Left kidney (tissue), 2 donors: ENCODE results near the gene PALLD. TPM values are rescaled to one million over a fixed set of nuclear protein-coding genes. Genes with fewer than 3 reads are reported as not detected.
A peak's percentile ranks its signal among the peaks of the same experiment; 100 is the strongest.

ENCODE experiments used
- DNase-seq: peaks from one replicate; pipeline ENCODE4 v3.0.0-alpha.2; 2013
- polyA plus RNA-seq: library from polyadenylated mRNA; unstranded; fragments of 120-200 nt; gene quantifications from one replicate; pipeline ENCODE4 v1.2.1, GENCODE V29; 2013; ENCODE audit not compliant: insufficient read length

Gene PALLD
- polyA plus RNA-seq, 1 donor = 203 TPM

DNA sequence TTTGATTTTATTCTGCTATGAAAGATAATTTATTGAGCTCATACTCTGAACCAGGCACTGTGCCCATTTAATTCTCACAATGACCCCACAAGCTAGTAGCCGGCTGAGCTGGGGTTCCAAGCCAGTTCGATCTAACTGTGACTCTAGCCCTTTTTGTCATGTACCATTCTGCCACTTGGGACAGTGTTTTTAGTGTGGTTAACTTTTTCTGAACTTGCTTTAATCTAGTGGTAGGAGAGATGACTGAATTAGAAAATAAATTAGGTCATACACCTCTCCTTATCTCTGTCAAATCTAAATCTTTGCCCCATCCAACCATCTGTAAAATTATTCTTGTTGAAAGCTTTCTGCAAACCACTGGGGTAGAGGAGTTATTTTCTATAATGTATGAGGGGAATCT, 377.2 kb downstream of the PALLD start:
- DNase-seq = no peak

DNA sequence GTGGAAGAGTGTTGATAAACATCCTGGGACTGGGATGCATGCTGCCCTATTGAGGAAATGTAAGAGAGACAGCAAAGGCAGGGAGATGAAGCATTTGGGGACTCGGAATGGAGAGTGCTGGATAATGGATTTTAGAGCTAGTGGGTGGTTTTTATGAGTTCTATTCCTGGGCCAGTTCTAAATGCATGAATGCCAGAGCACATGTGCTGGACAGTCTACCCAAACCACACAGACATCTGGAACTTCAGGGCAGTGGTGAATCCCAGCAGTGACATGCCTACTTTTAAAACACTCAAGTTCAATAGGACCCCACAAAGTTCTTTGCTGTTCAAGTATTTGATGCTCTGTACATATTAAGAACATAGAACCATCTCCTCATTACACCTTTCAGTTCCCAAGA, 379.3 kb downstream of the PALLD start:
- no peak for DNase-seq

DNA sequence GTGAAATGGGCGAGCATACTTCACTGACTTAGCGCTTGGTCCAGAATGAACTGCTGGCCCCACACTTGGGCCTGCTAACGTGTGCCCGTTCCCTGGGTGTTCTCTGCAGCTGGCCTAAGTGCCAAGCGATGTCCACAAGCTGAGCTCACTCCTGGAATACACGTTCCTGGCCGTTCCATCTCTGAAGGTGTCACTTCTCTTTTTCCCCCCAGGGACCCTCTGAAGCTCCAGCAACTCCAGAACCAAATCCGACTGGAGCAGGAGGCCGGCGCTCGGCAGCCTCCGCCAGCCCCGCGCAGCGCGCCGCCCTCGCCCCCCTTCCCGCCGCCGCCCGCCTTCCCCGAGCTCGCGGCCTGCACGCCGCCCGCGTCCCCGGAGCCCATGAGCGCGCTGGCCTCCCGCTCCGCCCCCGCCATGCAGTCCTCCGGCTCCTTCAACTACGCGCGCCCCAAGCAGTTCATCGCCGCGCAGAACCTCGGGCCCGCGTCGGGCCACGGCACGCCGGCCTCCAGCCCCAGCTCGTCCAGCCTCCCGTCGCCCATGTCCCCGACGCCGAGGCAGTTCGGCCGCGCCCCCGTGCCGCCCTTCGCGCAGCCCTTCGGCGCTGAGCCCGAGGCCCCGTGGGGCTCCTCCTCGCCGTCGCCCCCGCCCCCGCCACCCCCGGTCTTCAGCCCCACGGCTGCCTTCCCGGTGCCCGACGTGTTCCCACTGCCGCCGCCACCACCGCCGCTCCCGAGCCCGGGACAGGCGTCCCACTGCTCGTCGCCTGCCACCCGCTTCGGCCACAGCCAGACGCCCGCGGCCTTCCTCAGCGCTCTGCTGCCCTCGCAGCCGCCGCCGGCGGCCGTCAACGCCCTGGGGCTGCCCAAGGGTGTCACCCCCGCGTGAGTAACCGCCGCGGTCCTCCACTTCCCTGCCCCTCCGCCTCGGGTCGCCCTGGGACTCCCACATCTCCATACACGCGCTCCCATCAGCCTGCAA, 380.9 kb downstream of the PALLD start:
- peak; percentile 58 for DNase-seq

DNA sequence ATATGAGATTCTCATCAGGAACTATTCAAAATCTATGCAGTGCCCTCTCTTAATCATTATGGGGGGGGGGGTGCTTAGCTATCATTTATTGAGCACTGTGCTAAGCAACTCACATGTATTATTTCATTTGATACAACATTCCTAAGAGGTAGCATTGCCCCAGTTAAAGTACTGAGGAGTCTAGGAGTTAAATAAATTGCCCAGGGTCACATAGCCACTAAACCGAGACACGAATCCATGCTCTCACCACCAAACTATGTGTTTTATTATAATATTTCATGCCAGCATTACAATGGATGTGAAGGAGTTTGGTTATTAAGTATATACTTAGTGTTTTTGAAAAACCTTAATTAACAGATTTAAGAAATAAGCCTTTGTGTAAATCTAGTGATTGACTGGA, 381.8 kb downstream of the PALLD start:
- DNase-seq = no peak

DNA sequence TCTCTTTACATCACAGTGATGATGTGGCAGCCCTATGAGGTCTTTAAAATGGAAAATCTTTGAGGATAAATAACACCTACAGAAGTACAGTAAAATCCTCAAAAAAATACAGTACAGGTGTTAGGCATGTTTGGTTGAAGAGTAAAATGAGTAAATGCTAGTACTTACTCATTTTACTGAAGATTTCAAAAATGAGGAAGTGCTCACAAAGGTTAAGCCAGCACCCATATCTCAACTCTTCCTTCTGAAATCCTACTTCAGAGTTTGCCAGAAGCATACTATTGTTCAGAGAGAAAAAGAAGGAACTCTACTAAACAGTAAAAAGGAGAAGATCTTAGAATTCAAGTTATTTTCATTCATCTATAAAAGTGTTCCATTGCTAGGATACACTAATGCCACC, 382.3 kb downstream of the PALLD start:
- no peak for DNase-seq

DNA sequence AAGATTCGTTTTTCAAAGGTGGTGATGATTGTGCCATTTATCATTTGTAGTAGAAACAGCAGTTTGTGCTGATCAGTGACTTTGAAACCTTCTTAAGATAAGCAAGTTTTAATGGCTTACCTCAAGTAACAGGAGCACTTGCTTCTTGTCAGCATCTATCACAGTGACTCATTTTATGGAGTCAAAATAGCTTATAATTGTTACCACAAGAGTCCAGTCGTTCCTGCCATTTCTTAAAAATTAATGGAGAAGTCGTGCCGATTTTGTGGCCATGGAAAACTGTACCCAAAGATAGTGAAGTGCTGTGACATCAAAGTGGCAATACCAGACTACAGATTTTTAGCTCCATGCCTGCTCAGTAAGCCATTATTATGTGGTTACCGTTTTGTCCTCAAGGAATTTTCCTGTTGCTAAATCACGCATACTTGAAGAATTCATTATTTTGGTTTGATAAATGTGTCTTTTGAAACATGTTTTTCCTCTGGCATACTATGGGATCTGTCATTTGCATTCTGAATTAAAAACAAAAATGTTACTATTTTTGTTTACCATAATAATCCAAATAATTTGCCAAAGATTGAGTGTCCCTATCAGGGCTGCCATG, 383.3 kb downstream of the PALLD start:
- no peak for DNase-seq

DNA sequence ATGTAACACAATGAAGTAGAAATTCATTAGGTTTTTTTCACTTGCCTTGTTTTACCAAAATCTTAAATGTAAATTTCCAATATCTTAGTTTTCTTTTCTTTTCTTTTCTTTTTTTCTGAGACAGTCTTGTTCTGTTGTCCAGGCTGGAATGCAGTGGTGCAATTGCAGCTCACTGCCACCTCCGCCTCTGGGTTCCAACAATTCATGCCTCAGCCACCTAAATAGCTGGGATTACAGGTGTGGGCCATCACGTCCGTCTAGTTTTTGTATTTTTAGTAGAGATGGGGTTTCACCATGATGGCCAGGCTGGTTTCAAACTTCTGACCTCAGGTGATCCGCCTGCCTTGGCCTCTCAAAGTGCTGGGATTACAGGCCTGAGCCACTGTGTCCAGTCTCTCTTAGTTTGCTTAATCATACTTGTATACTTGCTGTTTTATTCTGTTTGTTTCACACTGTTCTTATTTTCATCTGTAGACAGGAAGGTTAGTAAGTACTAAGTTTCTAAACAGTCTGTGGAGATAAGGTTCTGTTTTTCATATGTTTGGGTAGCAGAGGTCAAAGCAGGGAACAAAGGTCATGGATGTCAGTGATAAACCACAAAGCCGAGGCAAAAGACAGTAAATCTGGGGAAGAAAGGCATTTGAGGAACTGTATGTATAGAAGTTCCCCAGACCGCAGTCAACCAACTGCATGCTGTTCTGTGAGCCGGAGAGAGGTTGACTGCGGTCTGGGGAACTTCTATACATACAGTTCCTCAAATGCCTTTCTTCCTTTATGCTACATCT, 384.2 kb downstream of the PALLD start:
- DNase-seq = no peak

DNA sequence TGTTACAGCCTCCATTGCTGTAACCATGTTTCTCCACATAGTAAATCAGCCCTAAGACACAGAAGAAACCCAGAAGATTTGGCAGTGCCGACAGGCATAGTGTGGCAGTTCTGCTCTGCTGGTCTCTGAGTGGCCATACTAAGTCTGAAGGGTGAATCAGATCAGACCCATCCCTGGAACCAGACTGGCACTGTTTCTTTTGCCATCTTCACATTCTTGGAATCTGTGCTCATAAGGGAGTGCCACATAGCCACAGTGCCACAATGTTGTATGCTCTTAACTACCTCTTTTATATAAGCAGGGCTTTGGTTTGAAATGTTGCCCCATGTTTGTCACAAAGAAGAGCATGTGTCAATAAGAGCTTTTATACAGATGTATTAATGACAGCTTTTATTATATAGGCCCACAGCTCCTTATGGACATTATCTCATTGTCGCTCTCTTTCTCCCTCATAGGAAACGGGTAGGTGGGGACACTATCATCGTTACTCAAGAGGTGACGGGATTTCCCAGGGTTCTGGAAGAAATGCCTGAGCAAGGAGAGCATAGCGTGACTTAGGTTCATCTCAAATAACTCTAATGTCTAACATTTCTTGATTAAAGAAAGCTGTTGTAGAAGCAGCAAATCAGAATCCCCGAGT, 385.0 kb downstream of the PALLD start:
- DNase-seq = no peak

DNA sequence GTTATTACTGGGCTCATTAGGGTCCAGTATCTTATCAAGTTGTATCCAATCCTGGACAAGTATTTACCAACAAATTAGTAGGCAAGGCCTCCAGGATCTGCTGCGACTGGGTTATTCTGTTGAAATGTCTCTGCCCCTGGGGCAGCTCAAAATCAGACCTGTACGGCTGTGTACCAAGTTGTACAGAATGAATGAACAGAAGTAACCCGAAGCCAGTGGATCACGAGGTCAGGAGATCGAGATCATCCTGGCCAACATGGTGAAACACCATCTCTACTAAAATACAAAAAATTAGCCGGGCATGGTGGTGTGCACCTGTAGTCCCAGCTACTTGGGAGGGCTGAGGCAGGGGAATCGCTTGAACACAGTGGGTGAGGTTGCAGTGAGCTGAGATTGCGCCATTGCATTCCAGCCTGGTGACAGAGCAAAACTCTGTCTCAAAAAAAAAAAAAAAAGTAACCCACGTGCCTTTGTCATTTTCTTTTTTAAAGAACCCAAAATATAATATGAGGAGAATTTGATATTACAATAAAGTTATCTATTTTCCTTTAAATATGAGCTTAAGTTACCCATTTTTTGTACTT, 385.9 kb downstream of the PALLD start:
- DNase-seq = no peak

DNA sequence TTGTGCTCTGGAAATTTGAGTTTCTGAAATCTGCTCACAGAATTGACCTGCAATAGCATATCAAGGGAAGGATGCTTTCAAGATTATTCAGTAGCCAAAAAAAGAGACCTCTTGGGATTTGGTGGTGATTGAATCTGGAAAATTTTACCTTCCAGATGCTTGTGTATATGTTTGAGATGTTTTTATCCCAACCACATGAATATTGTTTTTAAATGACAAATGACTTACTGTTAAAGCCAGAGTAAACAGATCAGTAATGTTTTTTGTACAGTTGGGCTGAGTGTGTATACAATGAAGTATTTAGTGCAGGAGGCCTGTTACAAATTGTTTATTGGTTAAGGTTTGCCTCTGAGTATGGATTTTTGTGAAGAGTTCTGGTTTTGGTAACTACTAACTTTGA, 386.7 kb downstream of the PALLD start:
- DNase-seq = no peak

DNA sequence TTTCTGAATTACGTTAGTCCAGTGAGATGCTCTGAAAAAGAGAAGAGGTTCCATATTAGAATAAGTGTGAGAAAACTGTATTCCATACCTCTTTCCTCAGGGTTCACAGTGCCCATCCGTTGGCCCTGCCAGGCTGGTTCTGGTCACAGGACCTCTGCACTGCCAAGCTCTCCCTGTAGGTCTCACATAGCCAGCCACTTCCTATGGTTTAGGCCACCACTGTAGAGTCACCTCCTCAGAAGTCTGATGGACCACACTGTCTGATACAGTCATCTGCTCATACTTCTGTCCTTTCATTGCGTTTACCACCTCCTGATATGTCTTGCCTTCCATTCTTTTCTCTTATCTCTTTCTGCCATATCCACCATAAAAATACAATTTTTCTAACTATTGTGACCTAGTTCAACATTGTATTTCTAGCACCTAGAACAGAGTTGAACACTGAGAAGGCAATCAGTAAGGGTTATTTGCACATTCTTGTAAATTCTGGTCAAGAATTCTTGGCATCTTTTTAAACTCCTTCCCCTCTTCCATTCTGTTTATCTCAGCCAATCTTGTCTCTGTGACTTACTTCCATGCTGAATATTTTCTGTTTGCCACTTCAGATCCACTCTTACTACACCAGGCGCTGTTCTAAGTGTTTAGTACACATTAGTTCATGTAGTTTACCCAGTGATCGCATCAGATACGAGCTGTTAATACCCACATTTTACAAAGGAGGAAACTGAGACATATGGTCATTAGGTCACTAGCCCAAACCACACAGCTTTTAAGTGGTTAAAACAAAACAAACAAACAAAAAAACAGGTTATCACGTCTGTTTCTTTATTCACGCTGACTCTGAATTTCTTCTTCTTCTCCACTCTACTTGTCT, 387.6 kb downstream of the PALLD start:
- no peak for DNase-seq

DNA sequence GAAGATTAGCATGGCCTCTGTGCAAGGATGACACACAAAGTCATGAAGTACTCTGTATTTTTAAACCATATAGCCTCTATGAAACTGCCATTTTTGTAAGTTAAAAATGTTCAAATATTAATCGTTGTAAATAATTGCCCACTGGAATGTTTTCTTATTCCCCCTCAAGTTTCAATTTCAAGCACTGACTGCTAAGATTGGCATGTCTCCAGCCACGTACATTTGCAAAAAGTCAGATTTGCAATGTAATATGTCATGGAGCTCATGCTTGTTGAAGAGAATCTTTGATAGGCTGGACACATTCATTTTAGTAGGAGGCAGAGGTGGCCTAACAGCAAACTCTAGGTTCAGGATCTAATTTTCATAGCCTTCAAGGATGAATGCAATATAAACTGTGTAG, 388.5 kb downstream of the PALLD start:
- DNase-seq = no peak

DNA sequence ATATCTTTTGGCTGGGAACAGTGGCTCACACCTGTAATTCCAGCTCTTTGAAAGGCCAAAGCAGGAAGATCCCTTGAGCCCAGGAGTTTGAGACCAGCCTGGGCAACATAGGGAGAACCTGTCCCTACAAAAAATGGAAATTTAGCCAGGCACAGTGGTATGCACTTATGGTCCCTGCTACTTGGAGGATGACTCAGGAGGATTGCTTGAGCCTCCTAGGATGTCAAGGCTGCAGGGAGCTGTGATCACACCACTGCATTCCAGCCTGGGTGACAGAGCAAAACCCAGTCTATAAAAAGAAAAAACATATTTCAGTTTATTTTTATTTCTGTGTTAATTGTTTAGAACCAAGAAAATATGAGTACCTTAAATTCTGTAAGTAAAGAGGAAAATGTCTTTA, 389.5 kb downstream of the PALLD start:
- DNase-seq = no peak

DNA sequence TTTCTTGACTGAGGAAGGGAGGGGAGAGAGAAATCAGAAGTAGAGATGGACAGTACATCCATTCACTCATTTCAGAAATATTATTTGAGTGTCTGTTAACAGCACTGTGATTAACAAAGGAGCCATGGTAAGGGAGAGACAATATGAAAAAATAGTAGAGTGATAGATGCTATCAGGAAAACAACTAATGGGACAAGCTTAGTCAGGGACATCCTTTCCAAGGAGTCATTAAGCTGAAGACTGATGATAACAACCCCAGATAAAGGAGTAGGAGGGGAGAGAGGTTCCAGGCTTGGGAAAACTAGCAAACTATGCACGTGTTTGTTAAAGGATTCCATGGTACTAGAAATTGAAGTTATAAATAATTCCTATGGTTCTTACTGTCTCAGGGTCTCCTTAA, 391.0 kb downstream of the PALLD start:
- no peak for DNase-seq

DNA sequence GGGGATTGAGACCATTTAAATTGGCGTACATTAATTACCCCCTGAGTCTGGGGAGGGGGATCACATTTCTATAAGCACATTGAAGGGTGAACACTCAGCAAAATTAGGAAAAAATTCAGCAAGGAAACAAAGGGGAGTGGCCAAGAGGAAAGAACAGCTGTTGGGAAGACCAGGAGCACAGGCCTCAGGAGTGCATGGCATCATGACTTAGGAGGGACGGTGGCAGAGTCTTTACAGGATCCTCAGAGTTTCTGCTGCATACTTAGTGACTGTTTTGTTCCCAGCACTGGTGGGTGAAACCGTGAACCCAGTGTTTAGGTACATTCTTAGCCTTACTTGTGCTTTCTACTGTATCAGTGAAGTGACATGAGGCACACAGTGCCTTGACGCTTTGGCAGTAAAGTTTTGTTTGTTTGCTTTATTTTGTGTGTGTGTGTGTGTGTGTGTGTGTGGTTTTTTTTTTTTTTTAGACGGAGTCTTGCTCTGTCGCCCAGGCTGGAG, 391.9 kb downstream of the PALLD start:
- DNase-seq = no peak

DNA sequence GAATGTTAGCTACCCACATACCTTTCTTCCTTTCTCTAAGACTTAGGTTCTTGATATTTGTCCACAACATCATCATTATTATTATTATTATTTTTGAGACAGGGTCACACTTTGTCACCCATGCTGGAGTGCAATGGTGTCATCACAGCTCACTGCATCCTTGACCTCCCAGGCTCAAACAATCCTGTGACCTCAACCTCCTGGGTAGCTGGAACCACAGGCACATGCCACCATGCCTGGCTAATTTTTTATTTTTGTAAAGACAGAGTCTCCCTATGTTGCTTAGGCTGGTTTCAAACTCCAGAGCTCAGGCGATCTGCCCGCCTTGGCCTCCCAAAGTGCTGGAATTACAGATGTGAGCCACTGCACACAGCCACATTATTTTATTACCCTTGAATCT, 394.2 kb downstream of the PALLD start:
- no peak for DNase-seq

DNA sequence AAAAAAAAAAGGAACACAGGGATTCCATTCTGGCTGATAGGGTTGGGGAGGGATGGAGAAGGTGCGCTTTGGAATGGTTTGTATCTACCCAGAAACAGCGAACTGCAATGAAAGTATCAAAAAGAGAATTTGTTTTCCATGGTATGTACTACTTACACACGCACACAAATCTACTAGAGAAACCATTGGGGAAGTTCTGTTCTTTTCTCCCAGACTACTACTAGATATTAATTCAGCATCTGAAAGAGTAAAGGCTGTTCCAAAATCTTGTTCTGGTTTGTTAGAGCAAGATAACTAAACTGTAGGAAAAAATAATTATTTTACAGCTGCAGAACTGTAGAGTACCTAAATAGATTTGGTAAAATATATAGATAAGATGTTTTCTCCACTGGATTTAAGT, 394.8 kb downstream of the PALLD start:
- no peak for DNase-seq

DNA sequence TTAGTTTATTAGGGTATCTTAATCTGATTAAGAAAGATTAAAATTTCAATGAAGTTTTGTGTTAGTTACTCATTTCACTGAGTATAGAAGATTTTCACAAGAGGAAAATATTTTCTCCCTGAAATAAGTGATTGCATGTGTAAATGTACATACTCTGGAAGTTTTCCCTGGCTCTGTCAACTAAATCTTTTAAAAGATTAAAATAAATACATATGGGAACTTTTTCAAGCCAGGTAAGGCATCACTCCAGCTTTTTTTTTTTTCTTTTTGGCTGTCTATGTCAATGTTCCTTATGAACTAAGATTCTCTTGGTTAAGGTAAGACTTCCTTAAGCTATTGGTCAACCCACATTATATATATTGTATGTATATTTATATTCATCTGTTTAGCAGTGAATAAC, 395.6 kb downstream of the PALLD start:
- DNase-seq = no peak

DNA sequence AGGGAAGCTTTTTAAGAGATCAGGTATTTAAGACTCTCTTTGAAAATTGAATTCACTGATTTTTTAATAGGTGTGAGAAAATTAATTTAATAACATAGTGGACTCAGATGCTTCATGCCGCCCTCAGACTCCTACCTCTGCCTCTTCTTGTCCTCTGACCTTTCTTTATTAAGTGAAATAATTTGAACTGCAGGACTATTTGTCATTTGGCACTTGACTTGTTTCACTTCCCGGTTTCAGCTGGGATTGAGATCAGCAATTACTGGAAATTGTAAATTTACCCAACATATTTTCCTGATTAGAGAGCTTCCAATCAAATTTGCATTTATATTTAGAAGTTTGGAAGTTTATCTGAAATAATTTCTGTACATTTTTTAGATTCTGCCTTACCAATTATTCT, 396.4 kb downstream of the PALLD start:
- no peak for DNase-seq

DNA sequence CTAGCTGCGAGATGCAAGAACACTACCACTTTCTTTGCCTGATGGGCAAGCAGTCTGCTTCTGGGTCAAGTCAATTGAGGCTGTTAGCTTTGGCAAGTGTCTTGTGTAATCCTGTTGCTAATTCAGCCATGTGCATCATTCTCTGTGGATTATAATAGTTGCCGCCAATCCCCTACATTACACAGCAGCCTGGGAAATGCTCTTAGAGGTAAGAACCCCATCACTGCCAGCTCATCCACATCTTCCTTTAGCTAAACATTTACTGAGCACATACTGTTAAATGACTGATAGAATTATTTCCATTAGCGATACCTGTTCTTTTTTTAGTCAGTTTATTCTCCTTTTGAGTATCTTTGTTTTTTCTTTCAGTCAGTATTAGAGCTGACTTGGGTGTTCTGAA, 397.0 kb downstream of the PALLD start:
- DNase-seq = no peak

DNA sequence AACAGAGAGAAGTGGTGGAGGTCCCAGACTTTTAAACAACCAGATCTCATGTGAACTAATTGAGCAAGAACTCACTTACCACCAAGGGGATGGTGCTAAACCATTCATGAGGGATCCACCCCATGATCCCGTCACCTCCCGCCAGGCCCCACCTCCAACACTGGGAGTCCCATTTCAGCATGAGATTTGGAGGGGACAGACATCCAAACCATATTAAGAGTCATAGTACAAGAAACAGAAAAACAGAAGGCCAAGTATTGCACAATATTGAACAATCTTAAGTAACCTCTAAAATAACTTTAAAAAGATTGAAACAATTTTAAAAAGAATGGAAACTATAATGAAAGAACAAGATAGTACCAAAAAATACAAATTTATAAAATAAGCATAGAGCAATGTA, 403.2 kb downstream of the PALLD start:
- DNase-seq = no peak
